ENCODE measurements around the gene PRR14L. TPM values are rescaled to one million over a fixed set of nuclear protein-coding genes. Genes with fewer than 3 reads are reported as not detected.
"Not testable (repeated sequence)": the region's sequence is repeated elsewhere in the genome, so short reads cannot be mapped to it uniquely, and the experiment has no call there.

PRR14L gene
- polyA plus RNA-seq, 3 donors: 4.2 to 7.4 (median 5.3) TPM

DNA sequence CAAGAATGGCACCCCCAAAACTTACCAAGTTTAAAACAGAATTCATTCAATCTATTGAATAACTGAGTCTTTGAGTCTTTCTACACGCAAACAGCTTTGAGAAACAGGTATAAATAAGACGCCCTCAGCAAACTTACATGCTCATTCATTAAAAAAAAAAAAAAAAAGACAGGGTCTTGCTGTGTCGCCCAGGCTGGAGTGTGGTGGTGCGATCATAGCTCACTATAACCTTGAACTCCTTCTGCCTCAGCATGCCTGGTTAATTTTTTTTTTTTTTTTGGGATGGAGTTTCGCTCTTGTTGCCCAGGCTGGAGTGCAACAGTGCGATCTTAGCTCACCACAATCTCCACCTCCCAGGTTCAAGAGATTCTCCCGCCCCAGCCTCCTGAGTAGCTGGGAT is 6.1 kb downstream of the PRR14L start:
- WGBS, 3 donors: 86 to 96% (median 96%) methylated on average over 7 of the region's 7 CpGs
- H3K27ac ChIP-seq (ENCODE audit: low read depth, low read length): no peak overlapping the region

DNA sequence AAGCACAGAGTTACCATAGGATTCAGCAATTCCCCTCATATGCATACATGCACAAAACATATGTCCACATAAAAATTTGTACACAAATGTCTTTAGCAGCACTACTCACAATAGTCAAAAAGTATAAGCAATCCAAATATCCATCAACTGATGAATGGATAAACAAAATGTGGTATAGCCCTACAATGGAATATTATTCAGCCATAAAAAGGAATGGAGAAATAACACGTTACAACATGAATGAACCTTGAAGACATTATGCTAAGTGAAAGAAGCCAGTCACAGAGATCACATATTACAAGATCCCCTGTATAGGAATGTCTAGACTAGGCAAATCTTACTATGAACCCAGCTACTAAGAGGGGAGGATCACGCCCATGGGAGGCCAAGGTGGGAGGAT is 7.2 kb downstream of the PRR14L start:
- H3K27ac ChIP-seq (ENCODE audit: low read depth, low read length): no peak overlapping the region
- WGBS, 3 donors: 96 to 99% (median 97%) methylated on average over 2 of the region's 2 CpGs

DNA sequence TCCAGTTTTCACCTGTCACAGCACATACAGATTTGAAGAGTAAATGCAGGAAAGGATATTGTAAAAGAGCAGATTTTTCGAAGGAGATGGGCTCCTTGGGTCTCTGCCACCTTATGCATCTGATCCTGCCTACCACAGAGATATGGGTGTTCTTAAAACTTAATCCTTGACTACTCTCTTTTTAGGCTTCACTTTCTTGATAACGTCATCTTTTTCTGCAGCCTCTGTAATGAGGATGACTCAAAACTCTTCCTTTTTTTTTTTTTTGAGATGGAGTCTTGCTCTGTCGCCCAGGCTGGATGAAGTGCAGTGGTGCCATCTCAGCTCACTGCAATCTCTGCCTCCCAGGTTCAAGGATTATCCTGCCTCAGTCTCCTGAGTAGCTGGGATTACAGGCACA is 7.8 kb downstream of the PRR14L start:
- H3K27ac ChIP-seq (ENCODE audit: low read depth, low read length): no peak overlapping the region
- WGBS, 3 donors: 68 to 81% (median 77%) methylated on average over 3 of the region's 3 CpGs

DNA sequence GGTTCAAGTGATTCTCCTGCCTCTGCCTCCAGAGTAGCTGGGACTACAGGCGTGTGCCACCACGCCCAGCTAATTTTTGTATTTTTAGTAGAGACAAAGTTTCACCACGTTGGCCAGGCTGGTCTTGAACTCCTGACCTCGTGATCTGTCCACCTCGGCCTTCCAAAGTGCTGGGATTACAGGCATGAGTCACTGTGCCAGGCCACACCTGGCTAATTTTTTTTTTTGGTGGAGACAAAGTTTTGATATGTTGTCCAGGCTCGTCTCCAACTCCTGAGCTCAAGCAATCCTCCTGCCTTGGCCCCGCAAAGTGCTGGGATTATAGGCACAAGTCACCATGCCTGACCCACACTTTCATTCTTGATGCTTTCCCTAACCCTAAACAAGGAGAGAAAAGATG is 9.6 kb downstream of the PRR14L start:
- not testable (repeated sequence) for H3K27ac ChIP-seq (ENCODE audit: low read depth, low read length)
- WGBS, 3 donors: 65 to 86% (median 82%) methylated on average over 7 of the region's 7 CpGs

DNA sequence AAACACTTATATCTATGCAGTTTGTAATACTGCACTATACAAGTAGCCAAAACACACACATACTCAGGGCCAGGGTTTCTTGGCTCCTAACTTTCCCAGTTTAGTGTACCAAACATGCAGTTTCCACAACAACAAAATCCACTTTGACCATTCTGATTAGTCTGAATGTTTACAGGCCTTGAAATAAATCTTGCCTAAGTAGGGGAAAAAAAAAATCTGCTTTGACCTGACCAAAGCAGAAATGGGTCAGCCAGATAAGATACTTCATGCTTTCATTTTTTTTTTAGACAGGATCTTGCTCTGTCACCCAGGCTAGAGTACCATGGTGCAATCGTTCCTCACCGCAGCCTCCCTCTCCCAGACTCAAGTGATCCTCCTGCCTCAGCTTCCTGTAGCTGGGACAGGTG is 10.1 kb downstream of the PRR14L start:
- WGBS, 3 donors: 20 to 53% (median 25%) methylated on average over 2 of the region's 2 CpGs

DNA sequence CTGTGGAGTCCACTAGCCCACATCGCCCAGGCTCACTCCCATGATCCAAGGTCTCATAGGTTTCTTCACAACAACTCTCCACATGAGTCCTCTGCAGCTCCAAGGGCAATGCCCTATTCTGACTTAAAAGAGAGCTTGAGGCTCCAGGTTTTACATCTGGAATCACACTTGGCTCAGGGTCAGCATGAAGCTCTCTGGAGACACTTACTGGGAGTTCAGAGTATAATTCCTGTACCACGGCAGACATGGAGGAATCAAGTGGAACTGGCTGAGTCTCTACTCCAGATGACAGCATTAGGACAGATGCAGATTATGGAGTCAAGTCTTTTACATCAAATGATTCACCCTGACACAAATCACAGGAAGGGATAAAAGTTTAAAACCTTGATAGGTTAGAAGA is 11.4 kb downstream of the PRR14L start:
- H3K27ac ChIP-seq (ENCODE audit: low read depth, low read length): no peak overlapping the region
- WGBS, 3 donors: 46 to 74% (median 72%) methylated on average over 2 of the region's 2 CpGs

More for the DNA sequence above, 10.1 kb downstream of the PRR14L start:
- no peak overlapping the region for H3K27ac ChIP-seq (ENCODE audit: low read depth, low read length)

DNA sequence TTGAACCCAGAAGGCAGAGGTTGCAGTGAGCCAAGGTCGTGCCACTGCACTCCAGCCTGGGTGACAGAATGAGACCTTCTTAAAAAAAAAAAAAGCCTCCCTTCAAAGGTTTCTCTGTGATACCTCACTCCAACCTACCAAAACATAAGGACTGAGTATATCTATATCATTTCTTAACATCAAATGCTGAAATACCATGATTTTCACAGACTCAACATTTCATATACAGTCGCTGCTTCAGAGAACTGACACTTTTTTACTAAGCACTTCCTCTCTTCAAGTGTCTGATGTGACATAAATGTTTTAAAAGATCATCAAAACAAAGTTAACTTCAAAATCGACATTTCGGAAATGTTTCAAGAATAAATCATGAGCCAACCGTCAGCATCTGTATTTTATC is 12.0 kb downstream of the PRR14L start:
- WGBS, 3 donors: 89 to 91% (median 89%) methylated on average over 5 of the region's 5 CpGs
- H3K27ac ChIP-seq (ENCODE audit: low read depth, low read length): no peak overlapping the region

DNA sequence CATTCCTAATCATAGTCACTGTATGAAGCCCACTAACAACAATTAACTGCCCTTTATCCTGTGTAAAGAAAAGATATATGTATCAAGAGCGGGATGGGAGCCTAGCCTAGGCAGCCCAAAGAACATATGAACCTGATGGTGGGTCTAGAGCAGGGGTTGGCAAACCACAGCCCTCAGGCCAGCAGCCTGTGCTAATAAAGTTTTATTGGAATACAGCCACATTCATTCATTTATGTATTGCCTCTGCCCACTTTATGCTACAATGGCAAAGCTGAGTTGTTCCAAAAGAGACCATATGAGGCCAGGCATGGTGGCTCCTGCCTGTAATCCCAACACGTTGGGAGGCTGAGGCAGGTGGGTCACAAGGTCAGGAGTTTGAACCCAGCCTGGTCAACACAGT is 13.5 kb downstream of the PRR14L start:
- H3K27ac ChIP-seq (ENCODE audit: low read depth, low read length): no peak overlapping the region
- WGBS, 3 donors: 89 to 100% (median 97%) methylated on average over 2 of the region's 2 CpGs

DNA sequence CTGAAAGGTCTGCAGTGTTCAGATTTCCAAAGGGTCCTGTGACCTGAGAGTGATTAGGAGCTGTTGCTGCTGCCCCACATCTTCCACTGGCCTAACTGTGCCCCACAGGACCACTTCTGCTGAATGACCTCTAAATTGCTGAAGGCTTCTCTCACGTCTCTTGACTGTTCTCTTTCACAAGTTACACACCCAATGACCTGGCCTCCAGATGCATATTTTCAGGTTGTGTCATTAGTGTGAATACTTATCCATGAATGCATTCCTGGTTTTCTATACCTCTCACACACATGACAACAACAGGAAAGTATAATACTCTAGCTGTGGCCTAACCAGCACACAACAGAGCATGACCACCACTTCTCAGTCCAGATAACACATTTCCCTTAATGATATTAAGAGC is 15.4 kb downstream of the PRR14L start:
- H3K27ac ChIP-seq (ENCODE audit: low read depth, low read length): no peak overlapping the region
- 75 to 88% (median 77%) methylated on average over 1 of the region's 1 CpG for WGBS, 3 donors

DNA sequence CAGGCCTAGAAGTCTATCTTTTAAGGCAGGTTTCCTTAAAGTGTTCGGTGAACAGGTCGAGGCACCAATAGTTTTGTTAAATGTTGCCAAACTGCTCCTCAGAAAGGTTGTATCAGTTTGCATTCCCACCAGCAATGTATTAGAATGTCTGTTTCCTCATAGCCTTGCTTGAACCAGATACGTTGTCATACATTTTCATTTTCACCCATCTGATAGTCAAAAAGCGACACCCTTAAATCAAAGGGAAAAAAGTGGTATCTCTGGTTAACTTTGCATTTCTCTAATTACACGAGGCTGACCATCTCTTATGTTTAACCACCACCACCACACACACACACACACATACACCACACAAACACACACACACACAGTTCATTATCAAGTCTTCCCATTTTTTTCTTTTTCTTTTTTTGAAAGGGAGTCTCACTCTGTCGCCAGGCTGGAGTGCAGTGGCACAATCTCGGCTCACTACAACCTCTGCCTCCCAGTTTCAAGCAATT is 16.3 kb downstream of the PRR14L start:
- no peak overlapping the region for H3K27ac ChIP-seq (ENCODE audit: low read depth, low read length)
- 89 to 90% (median 90%) methylated on average over 7 of the region's 7 CpGs for WGBS, 3 donors

DNA sequence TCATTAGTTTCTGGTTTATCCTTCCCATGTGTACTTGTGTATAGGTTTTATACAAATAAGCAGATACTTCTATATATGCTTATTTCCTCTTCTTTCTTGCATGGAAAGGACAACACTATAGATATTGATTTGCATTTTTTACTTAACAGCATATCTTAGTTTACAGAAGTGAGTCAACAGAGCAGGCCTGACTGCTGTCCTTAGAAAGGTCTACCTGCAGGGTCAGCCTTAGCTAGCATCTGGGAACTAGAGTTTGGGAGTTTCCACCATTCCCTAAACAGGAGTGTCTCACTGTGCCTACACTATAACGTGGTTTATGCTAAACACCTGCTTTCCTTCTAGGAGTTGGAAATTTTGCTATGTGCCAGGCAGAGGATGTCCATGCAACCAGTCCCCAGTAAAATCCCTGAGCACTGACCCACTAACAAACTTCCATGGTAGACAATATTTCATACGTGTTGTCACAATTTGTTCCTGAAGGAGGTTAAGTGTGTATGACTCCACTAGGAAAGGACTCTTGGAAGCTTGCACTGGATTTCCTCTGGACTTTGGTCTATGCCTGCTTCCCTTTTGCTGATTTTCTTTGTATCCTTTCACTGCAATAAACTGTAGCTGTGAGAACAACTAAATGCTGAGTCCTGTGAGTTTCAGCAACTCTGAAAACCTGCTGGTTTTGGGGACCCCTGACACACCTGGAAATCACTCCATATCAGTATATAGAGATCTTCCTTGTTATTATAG is 17.7 kb downstream of the PRR14L start:
- WGBS, 3 donors: 30 to 81% (median 75%) methylated on average over 2 of the region's 2 CpGs

DNA sequence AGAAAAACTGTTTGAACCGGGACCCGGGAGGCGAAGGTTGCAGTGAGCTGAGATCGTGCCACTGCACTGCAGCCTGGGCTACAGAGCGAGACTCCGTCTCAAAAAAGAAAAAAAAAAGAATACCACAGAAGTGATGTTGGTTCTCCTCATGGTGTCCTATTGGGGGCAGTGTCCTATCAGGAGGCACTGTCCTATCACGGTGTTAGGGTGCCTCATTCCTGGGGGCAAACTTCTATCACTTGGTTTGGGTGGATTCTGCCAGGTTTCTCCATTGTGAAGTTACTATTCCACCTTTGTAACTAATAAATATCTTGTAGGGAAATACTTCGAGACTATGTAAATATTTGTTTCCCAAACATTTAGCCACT is 19.6 kb downstream of the PRR14L start:
- no peak overlapping the region for H3K27ac ChIP-seq (ENCODE audit: low read depth, low read length)
- WGBS, 3 donors: 76 to 94% (median 94%) methylated on average over 8 of the region's 8 CpGs

More for the DNA sequence above, 17.7 kb downstream of the PRR14L start:
- no peak overlapping the region for H3K27ac ChIP-seq (ENCODE audit: low read depth, low read length)

DNA sequence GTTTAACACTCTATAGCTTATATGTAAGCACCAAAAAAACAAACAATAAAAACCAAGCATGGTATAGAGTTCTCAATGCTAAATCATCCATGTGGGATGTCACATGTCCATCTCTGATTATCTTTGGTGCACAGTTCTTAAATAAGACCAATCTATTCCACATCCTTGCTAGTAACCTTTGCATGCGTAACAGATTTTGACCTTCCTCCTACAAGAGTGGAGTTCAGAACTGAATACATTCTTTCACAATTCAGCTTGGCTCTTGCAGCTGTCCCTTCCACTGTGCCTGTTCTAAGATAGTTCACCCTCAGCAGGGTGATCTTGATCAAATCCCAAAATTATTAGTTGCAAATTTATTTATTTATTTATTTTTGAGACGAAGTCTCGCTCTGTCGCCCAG is 21.1 kb downstream of the PRR14L start:
- WGBS, 3 donors: 87 to 95% (median 88%) methylated on average over 4 of the region's 4 CpGs

DNA sequence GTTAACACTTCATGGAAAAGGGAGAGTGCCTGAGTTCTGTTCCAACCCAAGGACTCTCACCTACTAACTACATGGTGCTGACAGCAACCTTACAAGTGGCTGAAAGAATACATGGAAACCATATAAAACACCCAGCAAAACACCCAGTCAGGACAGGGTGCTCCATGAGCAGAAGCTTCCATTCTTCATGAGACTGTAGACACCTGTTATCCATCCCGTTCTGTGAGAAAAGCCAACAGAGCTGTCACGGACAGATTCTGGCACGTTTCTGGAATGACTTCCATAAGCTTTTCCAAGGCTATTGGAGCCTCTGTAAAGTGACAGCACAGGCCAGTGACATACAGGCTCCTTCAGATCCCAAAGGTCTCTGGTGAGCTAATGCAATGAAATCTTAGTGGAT is 23.2 kb downstream of the PRR14L start:
- no peak overlapping the region for H3K27ac ChIP-seq (ENCODE audit: low read depth, low read length)
- 41 to 91% (median 79%) methylated on average over 3 of the region's 3 CpGs for WGBS, 3 donors

More for the DNA sequence above, 21.1 kb downstream of the PRR14L start:
- no peak overlapping the region for H3K27ac ChIP-seq (ENCODE audit: low read depth, low read length)

DNA sequence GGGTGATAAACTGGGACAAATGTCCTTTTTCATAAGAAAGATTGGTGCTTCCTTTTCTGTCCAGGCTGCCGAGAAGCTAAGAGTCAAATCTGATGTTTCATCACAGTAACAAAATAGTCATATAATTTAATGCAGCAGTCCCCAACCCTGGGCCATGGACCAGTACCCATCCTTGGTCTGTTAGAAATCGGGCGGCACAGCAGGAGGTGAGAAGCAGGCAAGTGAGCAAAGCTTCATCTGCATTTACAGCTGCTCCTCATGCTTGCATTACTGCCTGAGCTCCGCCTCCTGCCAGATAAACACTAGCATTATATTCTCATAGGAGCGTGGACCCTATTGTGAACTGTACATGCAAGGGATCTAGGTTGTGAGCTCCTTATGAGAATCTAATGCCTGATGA is 26.2 kb downstream of the PRR14L start:
- H3K27ac ChIP-seq (ENCODE audit: low read depth, low read length): no peak overlapping the region
- WGBS, 3 donors: 91 to 92% (median 91%) methylated on average over 5 of the region's 5 CpGs

DNA sequence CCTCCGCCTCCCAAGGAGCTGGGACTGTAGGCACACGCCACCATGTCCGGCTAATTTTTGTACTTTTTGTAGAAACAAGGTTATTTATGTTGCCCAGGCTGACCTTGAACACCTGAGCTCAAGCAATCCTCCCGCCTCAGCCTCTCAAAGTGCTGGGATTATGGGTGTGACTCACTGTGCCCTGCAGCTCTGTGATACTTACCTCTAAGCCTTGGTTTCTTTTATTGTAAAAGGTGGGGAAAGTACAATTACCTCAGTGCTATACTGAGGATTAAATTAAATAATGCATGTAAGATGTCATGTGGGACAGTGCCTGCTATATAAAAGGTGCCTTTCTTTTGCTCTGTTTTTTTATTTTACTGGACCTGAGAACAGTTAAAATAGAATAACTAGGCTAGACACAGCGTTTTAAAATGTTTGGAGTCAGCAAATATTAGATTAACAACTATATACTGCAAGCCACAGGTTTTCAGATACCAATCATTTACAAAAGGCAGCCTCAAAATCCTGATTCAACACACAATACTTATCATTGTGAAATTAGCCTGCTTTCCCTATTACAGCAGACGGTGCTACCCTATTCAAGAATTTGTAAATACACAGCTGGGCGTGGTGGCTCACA is 30.0 kb downstream of the PRR14L start:
- no peak overlapping the region for H3K27ac ChIP-seq (ENCODE audit: low read depth, low read length)
- 88 to 95% (median 92%) methylated on average over 7 of the region's 7 CpGs for WGBS, 3 donors

DNA sequence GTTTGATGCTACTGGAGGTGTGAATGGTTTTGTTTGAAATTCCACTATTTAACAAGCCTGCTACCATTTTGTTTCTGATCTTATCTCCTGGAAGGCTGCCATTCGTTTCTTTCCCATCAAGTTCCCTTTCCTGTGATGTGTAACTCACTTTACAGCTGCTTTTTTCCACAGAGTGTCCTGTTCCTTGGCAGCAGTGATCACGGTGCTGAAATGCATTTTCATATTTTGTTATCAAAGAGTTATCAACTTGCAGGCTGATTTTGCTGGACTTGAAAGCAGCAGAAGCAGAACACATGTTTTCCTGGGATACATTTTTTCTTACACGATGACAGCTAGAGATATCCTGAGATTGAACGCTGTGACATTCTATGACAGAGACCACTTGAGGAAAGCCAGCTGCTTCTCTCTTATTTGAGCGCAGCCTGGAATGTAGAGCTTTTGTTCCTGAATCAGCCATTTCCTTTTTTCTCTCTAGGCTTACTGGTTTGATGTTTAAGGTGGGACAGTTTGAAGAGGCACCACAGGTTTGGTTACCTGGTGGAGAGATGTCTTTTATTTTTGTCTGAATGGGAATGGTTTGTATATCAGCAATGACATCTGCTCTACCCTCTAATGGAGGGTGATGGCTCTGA is 34.7 kb downstream of the PRR14L start:
- WGBS, 3 donors: 40 to 76% (median 72%) methylated on average over 5 of the region's 5 CpGs
- H3K27ac ChIP-seq (ENCODE audit: low read depth, low read length): no peak overlapping the region

DNA sequence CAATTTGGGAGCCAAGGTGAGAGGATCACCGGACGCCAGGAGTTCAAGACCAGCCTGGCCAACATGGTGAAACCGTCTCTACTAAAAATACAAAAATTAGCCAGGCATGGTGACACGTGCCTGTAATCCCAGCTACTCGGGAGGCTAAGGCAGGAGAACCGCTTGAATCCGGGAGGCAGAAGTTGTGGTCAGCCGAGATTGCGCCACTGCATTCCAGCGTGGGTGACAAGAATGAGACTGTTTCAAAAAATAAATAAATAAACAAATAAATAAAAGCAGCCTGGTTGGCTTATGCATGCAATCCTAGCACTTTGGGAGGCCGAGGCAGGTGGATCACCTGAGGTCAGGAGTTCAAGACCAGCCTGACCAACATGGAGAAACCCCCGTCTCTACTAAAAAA is 38.7 kb downstream of the PRR14L start:
- WGBS, 3 donors: 78 to 95% (median 80%) methylated on average over 12 of the region's 12 CpGs
- H3K27ac ChIP-seq (ENCODE audit: low read depth, low read length): not testable (repeated sequence)

DNA sequence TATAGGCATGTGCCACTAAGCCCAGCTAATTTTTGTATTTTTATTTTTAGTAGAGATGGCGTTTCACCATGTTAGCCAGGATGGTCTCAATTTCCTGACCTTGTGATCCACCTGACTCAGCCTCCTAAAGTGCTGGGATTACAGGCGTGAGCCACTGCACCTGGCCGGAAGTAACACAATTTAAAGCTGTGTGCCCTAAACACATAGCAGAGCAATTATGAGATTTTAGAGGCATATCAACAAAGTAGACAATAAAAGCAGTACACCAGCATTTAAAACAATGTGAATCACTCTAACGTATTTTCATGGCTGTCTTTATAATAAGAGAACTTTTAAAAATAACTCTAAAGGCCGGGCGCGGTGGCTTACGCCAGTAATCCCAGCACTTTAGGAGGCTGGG is 42.4 kb downstream of the PRR14L start:
- no peak overlapping the region for H3K27ac ChIP-seq (ENCODE audit: low read depth, low read length)
- WGBS, 3 donors: 87 to 90% (median 87%) methylated on average over 8 of the region's 8 CpGs
